C1 segment of cervical spinal cord (tissue), 14 donors: ENCODE data around the gene CNGB1.

Source experiments
- DNase-seq, 14 donors: peaks; one replicate each; lab custom pipeline; 2025; lab: John Stamatoyannopoulos, UW

CNGB1 gene

GRCh38 chr16:57977418-57978069 lies 6.6 kb upstream of the CNGB1 start:
- DNase-seq: no peak

- peak in 10 of 14 donors; percentile 16 to 75 (median 48) for DNase-seq
Observed at GRCh38 chr16:57976331-57976796, 5.4 kb upstream of the CNGB1 start.

- no peak for DNase-seq
Observed at GRCh38 chr16:57972306-57972705, 1.4 kb upstream of the CNGB1 start.

- no peak for DNase-seq
Observed at GRCh38 chr16:57971848-57972247, 920 bp upstream of the CNGB1 start.

- DNase-seq: no peak
Observed at GRCh38 chr16:57970319-57970718, 609 bp downstream of the CNGB1 start.

- no peak for DNase-seq
Observed at GRCh38 chr16:57969451-57970123, 1.3 kb downstream of the CNGB1 start.

- DNase-seq: no peak
Observed at GRCh38 chr16:57967916-57968315, 3.0 kb downstream of the CNGB1 start.

- DNase-seq: no peak
Observed at GRCh38 chr16:57966986-57967385, 3.9 kb downstream of the CNGB1 start.

- DNase-seq: no peak
Observed at GRCh38 chr16:57966204-57966771, 4.6 kb downstream of the CNGB1 start.

- DNase-seq: no peak
Observed at GRCh38 chr16:57964157-57964700, 6.7 kb downstream of the CNGB1 start.

GRCh38 chr16:57962756-57963155 lies 8.2 kb downstream of the CNGB1 start:
- no peak for DNase-seq

- DNase-seq: no peak
Observed at GRCh38 chr16:57962046-57962445, 8.9 kb downstream of the CNGB1 start.

GRCh38 chr16:57961538-57961937 lies 9.4 kb downstream of the CNGB1 start:
- DNase-seq: no peak

- DNase-seq: no peak
Observed at GRCh38 chr16:57960826-57961472, 10.0 kb downstream of the CNGB1 start.

- DNase-seq: no peak
Observed at GRCh38 chr16:57960310-57960709, 10.6 kb downstream of the CNGB1 start.

- DNase-seq: no peak
Observed at GRCh38 chr16:57959804-57960203, 11.1 kb downstream of the CNGB1 start.

GRCh38 chr16:57959121-57959520 lies 11.8 kb downstream of the CNGB1 start:
- DNase-seq: no peak

- DNase-seq: no peak
Observed at GRCh38 chr16:57958544-57958943, 12.4 kb downstream of the CNGB1 start.

GRCh38 chr16:57957673-57958392 lies 13.1 kb downstream of the CNGB1 start:
- no peak for DNase-seq

GRCh38 chr16:57956924-57957672 lies 13.8 kb downstream of the CNGB1 start:
- DNase-seq: no peak
